NCI-H146 treated with DMSO at 0.1 percent for 48 hours (cell line): ENCODE measurements around the gene AMMECR1L.
"Not testable (repeated sequence)": the region's sequence is repeated elsewhere in the genome, so short reads cannot be mapped to it uniquely, and the experiment has no call there.

Experiments used
- DNase-seq: peaks from one replicate; lab custom pipeline; 2025; ENCODE audit not compliant: unreplicated experiment; lab: John Stamatoyannopoulos, UW

Gene AMMECR1L

GRCh38 chr2:127843677-127844076, 42.1 kb downstream of the AMMECR1L start:
- no peak for DNase-seq

- no peak for DNase-seq
Observed at GRCh38 chr2:127841466-127842178, 44.1 kb downstream of the AMMECR1L start.

GRCh38 chr2:127840893-127841292, 44.9 kb downstream of the AMMECR1L start:
- no peak for DNase-seq

GRCh38 chr2:127834951-127835350, 50.8 kb downstream of the AMMECR1L start:
- no peak for DNase-seq

GRCh38 chr2:127829845-127830246, 55.9 kb downstream of the AMMECR1L start:
- no peak for DNase-seq

GRCh38 chr2:127826708-127827107, 59.0 kb downstream of the AMMECR1L start:
- DNase-seq: not testable (repeated sequence)

- DNase-seq: no peak
Observed at GRCh38 chr2:127826047-127826446, 59.7 kb downstream of the AMMECR1L start.

GRCh38 chr2:127820080-127820668, 65.6 kb downstream of the AMMECR1L start:
- no peak for DNase-seq

GRCh38 chr2:127818794-127819425, 66.8 kb downstream of the AMMECR1L start:
- DNase-seq: no peak

- peak; percentile 28 for DNase-seq
Observed at GRCh38 chr2:127818241-127818640, 67.5 kb downstream of the AMMECR1L start.

GRCh38 chr2:127814677-127815076, 71.1 kb downstream of the AMMECR1L start:
- DNase-seq: no peak

GRCh38 chr2:127812441-127812840, 73.3 kb downstream of the AMMECR1L start:
- DNase-seq: not testable (repeated sequence)
